T47D (cell line): ENCODE results near the gene ST6GALNAC4.

Source experiments
- DNase-seq, 2 experiments: peaks; one replicate each; pipeline versions ENCODE4 v3.0.0 to v3.0.0-alpha.2; 2011 to 2012; ENCODE audit warnings: low read depth in 1 of 2, low spot score in 1 of 2
- JUND ChIP-seq: IDR thresholded peaks from 2 replicates; pipeline ENCODE4 v1.6.1; 2012; ENCODE audit warnings: low read depth
- in situ Hi-C: cut with HindIII; loops from 2 replicates; pipeline ENCODE4 v1.10.0; 2016; ENCODE audit warnings: low sequenced_read_pairs, low pct_unique_long_range_greater_than_20kb

Gene ST6GALNAC4

DNA sequence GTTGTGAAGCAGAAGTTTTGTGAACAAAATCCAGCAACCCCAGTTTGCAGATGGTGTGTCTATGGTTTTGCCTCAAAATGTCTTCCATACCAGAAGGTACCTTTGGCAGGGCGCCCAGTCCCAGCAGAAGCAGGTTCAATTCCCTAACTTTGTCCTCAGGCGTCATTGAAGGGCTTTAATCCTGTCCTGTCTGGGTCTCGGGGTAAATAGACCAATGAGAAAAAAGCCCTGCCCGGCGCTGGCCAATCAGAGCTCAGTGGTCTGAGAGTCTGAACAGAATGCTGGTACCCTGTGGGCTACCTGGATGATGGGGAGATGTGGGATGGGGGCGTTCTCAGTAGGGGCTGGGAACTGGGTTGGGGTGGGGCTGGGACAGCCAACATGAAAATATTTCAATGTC is 6.2 kb upstream of the ST6GALNAC4 start:
- no peak for DNase-seq
- in situ Hi-C loops: no loop called here

DNA sequence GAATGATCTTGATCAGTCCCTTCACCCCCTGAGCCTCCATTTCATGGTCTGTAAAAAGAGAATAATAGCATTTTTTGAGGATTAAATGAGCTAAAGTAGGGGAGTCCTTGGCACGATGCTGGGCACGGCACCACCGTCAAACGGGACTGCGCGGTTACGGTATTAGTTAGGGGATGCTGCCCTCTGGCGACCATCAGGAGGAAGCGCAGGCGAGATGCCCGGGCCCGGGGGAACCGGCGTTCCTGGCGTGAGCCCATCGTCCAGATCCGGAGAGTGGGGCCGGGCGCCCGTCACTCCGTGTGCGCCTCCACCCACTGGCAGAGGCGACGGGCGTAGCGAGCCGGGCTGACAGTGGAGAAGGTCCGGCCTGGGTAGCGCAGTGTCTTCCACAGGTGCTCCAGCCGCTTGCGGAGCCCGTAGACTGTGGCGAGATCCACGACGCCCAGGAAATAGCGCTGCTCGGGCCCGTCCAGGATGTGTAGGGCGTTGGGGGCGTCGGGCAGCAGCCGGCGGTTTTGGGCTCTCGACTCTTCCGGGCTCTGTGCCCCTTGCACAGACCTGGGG is 4.8 kb upstream of the ST6GALNAC4 start:
- peak; percentile 69 to 97 for DNase-seq
- in situ Hi-C loops: no loop called here
- no peak for TF ChIP-seq JUND

More for the DNA sequence above, 6.2 kb upstream of the ST6GALNAC4 start:
- no peak for TF ChIP-seq JUND

DNA sequence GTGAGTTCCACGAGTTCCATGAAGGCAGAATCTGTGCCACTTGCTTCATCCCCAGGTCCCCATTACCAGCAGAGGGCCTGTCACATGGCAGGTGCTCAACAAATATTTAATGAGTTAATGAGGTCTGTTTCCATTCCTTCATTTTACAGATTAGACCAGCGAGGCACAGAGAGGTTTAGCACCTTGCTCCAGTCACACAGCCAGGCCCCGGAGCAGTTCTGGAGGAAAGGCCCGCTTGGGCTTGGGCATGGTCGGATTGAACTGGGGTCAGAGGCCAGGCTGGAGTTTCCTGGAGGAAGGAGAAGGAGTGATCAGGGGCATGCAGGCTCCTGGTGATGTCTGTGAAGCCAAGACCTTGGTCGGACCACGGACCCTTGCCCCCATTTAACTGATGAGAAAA is 4.0 kb upstream of the ST6GALNAC4 start:
- in situ Hi-C loops: no loop called here
- TF ChIP-seq JUND: no peak
- DNase-seq: no peak

DNA sequence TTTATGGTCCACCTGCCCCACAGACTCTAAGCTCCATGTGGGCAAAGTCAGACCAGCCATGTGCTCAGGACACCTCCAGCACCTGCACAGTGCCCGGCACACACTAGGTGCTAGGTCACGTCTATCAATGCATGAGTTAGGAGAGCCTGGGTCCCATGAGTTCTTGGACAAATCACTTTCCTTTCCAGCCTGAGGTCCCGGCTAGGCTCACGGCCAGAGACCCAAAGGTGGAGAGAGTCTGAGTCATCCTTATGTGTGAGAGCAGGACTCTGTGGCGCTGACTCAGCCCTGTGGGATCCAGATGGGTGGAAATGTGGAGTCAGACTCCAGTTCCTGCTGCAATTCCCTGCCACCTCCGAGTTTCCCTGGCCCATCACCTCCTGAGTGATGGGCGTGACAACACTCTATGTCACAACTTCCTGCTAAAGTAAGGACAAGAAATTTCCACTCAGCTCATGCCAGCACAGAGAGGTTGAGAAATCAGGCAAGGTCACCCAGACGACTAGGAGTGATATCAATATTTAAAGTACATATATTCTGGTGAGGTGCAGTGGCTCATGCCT is 2.5 kb upstream of the ST6GALNAC4 start:
- TF ChIP-seq JUND: no peak
- DNase-seq: no peak
- in situ Hi-C loops: no loop called here

DNA sequence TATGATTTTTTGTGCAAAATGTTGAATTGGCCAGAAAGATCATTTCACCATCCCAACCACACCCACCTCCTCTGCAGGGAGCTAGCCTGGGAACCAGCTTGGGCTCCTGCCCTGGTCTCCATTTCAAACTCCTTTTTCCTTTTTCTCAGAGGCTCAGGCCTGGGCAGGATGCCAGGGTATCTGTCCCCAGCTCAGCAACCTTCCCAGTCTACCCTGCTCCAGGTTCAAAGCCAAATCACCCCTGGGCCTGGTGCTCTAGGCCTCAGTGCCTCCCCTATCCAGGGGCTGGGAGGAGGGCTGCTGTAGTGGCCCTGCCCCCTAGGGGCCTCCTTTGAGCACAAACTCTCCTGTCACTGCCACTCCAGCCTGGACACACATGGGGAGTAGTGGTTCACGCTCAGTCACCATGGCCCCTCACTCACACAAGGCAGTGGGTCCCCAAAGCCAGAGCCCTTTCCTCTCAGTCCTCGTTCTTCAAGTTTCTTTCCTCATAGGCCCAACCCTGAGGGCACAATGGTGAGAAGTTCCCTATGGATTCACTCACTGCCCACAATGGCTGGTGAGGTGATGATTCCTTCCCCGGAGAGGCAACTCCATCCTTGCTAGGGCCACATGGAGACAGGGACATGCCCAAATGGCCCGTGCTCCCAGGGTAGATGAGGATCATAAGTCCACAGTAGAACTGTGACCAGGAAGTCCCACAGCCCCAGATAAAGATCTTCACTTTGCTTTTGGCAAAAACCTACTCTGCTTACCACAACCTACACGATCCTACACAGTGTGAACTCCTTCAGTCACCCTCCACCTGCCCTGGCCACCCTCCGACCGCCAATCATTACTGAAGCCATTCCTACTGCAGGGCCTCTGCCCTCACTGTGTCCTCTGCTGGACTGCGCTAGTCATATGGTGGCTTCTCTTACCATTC is 1.6 kb upstream of the ST6GALNAC4 start:
- peak in 1 of 2 experiments; percentile 82 for DNase-seq
- no peak for TF ChIP-seq JUND
- in situ Hi-C loops: no loop called here

DNA sequence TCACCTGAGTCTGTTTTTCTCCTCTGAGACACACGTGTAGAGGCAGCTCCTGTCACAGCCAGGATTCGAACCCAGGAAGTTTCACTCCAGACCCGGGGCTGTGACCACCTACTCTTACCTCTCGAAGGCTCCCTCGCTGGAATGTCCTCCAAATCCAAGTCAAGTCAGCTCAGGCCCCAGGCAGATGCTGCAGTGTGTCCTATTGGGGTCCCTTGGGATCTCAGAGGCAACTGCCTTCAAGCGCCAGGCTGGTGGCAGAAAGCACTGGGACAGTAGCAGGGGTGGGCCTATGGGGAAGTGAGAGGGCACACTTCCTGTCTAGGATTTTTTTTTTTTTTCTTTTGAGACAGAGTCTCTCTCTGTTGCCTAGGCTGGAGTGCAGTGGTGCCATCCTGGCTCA is 762 bp upstream of the ST6GALNAC4 start:
- DNase-seq: no peak
- no peak for TF ChIP-seq JUND
- in situ Hi-C loops: no loop called here

DNA sequence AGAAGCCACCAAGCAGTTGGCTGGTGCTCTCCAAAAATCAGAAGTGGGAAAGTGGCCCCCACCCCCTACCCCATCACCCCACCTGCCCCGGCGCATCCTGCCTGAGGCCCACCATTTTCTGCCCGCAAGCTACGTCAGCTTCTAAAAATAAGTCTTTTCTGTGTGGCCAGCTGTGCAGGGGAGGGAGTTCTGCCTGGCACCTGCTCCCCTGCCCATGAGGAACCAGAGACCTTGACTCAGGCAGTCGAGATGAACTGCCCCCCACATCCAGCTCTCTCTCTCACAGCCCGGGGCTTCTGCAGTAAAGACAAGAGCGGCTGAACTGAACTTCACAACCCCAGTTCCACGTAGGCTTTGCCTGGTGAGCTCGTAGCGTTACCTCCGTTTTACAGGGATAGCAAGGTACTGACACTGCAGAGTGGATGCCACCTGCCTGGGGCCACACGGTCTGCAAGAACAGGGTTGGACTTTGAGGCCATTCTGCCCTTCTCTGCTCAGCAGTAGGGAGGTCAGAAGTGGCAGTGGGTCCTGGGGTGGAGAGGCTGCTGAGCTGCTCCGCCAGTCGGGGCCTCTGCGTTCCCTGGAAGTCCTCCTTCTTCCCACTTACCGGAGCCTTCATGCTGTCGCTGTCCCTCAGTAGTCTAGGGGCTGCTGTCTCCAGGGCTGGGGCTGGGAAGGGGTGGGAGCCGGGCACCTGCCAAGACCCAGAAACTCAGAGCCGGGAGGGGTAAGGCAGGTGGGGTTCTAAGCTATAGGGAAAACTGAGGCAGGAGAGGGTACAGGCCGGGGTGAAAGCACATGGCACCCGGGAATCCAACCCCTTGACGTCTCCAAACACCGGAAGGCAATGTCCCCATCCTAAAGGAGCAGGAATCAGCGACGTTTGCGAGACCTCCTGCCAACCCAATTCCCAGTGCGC is 781 bp downstream of the ST6GALNAC4 start:
- TF ChIP-seq JUND: no peak
- in situ Hi-C loops: no loop called here
- DNase-seq: no peak

DNA sequence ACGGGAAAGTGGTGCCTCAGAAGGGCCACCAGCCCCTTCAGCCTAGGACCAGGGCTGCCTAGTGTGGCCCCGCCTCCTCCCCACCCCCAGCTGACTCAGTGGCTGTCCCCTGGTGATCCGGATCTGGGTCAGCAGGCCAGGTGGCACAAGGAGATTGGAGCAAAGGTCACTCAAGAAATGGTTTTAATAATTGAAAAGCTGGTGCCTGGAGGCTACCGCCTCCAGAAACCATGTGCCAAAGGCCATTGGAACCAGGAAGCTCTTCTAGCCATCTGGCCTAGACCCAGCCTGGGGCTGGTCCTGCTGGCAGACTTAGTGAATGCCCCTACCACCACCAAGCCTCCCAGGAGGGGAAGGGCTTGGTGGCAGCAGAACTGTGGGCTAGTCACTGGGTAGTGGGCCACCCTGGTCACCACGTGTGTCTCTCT is 1.5 kb downstream of the ST6GALNAC4 start:
- TF ChIP-seq JUND: no peak
- no peak for DNase-seq
- in situ Hi-C loops: no loop called here

DNA sequence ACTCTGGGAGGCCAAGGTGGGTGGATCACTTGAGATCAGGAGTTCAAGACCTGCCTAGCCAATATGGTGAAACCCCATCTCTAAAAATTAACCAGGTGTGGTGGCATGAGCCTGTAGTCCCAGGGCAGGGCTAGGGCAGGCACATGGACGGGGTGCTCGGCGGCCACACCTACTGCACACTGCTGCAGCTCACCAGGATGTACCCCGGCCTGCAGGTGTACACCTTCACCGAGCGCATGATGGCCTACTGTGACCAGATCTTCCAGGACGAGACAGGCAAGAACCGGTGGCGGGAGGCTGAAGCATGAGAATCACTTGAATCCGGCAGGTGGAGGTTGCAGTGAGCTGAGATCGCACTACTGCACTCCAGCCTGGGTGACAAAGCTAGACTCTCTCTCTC is 3.2 kb downstream of the ST6GALNAC4 start:
- in situ Hi-C loops: no loop called here
- no peak for DNase-seq
- TF ChIP-seq JUND: no peak

DNA sequence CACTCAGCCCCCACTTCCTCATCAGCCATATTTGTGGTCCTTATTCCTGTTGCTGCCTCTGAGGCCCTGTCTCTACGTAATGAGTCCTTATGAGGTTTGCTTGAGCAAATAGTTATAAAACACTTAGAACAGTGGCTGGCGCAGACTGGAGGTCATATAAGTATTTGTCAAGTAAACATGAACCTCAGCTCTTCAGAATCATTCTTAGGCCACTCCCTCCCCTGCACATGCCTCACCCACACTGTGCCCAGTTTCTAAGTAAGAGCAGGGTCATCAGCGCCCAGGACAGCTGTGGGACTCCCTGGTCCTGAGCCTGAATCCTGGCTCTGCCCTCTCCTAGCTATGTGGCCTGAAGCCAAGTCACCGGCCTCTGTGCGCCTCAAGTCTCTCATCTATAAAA is 4.0 kb downstream of the ST6GALNAC4 start:
- TF ChIP-seq JUND: no peak
- in situ Hi-C loops: no loop called here
- DNase-seq: peak in 1 of 2 experiments; percentile 75

DNA sequence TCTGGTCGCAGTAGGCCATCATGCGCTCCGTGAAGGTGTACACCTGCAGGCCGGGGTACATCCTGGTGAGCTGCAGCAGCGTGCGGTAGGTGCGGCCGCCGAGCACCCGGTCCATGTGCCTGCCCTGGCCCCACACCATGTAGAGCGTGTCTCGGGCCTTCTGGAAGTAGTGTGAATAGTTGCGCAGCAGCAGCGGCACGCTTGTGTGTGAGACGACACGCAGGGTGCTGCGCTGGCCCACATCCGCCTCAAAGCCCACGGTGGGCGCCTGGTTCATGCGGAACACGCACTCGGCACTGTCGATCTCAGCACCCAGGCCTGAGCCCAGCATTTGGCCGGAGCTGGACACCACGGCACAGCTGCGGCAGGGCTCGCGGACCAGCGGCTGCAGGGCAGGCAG is 4.5 kb downstream of the ST6GALNAC4 start:
- no peak for TF ChIP-seq JUND
- in situ Hi-C loops: no loop called here
- no peak for DNase-seq

DNA sequence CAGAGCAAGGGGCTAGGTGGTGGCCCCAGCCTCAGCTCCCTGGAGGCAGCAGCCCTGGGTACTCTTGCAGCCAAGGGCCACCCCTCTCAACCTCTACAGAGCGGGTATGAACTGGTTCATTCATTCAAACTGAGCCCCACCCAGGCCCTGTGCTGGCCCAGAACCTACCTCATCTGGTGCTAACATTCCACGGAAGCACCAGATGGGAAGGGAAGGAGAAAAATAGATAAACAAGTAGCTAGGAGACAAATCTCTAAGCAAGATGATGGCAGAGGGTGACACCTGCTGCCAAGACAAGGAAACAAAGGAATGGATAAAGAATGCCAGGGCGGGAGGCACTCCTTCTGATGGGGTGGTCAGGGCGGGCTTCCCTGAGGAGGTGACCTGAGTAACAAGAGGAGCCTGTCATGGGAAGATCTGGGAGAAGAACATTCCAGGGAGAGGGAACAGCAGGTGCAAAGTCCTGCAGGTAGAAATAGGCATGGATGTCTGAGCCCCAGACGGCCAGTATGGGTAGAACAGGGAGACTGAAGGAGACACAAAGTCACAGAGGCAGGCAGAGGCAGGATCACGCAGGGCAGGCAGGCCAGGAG is 6.1 kb downstream of the ST6GALNAC4 start:
- TF ChIP-seq JUND: no peak
- in situ Hi-C loops: no loop called here
- peak in 1 of 2 experiments; percentile 76 for DNase-seq
